ENCODE data around the gene POLR2E.

DNA sequence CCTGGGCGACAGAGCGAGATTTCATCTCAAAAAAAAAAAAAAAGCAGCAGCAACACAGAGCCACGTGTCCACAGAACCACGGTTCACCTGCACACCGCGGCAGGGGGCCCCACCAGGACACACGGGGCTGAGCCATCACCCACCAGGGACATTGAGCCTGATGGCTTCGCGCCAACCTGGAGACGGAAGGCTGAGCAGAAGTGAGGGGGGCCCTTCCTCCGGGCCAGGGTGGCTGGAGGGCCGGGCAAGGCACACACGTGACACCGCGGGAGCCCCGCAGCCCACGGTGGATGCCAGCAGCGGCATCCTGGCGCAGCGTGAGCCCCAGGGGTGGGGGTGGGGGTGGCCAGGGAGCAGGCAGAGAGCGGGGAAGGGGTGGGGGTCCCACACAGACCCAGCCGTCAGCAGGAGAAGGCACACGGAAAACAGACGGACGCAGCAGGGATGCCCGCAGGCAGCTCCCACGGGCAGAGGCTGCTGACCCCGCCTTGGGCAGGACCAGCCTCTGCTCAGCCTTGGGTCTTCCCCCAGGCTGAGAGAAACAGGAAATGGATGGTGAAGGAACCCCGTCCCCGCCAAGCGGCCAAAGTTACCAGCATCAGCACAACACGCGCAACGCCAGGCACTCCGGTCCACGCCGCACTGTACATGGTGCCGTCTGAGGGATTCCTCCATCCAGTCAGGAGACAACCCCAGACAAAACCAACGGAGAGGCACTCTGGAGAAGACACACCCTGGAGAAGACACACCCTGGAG, 45.3 kb upstream of the POLR2E start:
- TF ChIP-seq CTCF (conservative IDR thresholded peaks at IDR 0.05; ENCODE audit: low read depth in 2 of 2), result no peak
- no peak for TF ChIP-seq EZH2phosphoT487 (IDR thresholded peaks at IDR 0.05; ENCODE audit: unreplicated experiment)
- no peak for TF ChIP-seq EZH2 (IDR thresholded peaks at IDR 0.05; ENCODE audit: low read depth, unreplicated experiment)
- TF ChIP-seq POLR2AphosphoS5 (IDR thresholded peaks at IDR 0.05; ENCODE audit: low read depth), result no peak
- no peak for TF ChIP-seq ZNF114 (CRISPR knock-in tag; IDR thresholded peaks at IDR 0.05)
- no peak for TF ChIP-seq REST (IDR thresholded peaks at IDR 0.05; ENCODE audit: unreplicated experiment)
- no peak for TF ChIP-seq JUNB (IDR thresholded peaks at IDR 0.05; ENCODE audit: unreplicated experiment)
- no peak for TF ChIP-seq CREB1 (CRISPR knock-in tag; IDR thresholded peaks at IDR 0.05; ENCODE audit: low read depth)
- TF ChIP-seq ZNF331 (CRISPR knock-in tag; IDR thresholded peaks at IDR 0.05; ENCODE audit: low read depth), result no peak
- no peak for TF ChIP-seq NANOG (IDR thresholded peaks at IDR 0.05; ENCODE audit: borderline replicate concordance)
- no peak for TF ChIP-seq ZNF462 (CRISPR knock-in tag; IDR thresholded peaks at IDR 0.05)
- TF ChIP-seq, protein P1, sequence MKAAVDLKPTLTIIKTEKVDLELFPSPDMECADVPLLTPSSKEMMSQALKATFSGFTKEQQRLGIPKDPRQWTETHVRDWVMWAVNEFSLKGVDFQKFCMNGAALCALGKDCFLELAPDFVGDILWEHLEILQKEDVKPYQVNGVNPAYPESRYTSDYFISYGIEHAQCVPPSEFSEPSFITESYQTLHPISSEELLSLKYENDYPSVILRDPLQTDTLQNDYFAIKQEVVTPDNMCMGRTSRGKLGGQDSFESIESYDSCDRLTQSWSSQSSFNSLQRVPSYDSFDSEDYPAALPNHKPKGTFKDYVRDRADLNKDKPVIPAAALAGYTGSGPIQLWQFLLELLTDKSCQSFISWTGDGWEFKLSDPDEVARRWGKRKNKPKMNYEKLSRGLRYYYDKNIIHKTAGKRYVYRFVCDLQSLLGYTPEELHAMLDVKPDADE (IDR thresholded peaks at IDR 0.05), result no peak
- TF ChIP-seq STAT1 (IDR thresholded peaks at IDR 0.05; ENCODE audit: unreplicated experiment), result no peak
